Islet precursor cell (in vitro differentiated cells): ENCODE data around the gene MAP2K5.
"Not testable (repeated sequence)": the region's sequence is repeated elsewhere in the genome, so short reads cannot be mapped to it uniquely, and the experiment has no call there.

Experiments
- DNase-seq: peaks from one replicate; pipeline ENCODE4 v3.0.0-alpha.2; 2018

The MAP2K5 gene

DNA sequence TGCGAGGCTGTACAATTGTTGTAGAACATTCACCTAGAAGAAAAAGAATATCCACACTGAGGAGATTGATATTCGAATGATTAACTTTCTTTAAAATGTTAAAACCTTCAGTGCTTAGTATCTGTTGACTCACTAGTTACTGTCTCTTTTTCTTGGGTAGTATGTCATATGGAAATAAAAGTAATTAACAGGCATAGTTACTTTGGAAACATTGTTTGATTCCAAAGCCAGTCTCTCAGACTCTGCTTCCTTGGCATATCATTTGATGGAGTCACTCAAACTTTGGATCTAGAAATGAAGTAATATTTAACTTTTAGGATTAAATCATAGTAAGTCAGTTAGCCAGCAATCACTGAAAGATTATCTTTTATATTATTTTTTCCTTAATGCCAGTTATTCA lies 63.4 kb downstream of the MAP2K5 start:
- no peak for DNase-seq

DNA sequence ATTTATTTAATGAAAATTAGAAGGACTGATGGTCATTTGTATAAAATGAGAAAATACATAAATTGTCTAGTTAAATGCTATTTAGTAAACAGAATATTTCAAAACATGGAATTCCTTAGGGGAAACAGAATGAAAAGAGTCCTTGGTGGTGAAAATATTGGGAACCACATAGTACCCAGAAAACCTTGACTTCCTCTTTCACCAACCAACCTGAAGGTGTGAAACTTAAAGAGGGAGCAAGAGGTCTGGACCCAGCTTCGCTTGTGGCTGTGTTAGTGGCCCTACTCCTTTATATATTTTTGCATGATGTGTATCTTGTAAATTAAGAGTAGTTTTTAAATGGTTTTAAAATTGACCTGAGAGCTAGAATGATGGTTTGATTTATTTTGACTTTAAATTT lies 64.2 kb downstream of the MAP2K5 start:
- DNase-seq: no peak

DNA sequence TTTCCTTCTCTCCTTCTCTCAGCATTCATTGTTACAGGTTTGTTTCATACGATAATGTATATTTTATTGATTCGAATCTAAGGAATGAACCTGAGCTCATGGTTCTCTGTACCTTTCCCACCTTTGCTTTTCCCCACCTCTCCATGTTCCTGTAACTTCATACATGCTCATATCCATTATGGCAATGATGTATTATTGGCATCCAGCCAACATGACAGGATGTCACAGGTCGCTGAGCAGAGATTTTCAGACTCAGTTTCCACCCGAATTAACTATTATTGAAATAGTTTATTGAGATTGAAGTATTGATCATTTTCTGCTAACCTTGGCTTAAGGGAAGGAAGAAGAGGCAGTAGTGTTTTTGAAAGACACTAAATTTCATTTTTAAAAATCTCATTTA lies 64.8 kb downstream of the MAP2K5 start:
- no peak for DNase-seq

DNA sequence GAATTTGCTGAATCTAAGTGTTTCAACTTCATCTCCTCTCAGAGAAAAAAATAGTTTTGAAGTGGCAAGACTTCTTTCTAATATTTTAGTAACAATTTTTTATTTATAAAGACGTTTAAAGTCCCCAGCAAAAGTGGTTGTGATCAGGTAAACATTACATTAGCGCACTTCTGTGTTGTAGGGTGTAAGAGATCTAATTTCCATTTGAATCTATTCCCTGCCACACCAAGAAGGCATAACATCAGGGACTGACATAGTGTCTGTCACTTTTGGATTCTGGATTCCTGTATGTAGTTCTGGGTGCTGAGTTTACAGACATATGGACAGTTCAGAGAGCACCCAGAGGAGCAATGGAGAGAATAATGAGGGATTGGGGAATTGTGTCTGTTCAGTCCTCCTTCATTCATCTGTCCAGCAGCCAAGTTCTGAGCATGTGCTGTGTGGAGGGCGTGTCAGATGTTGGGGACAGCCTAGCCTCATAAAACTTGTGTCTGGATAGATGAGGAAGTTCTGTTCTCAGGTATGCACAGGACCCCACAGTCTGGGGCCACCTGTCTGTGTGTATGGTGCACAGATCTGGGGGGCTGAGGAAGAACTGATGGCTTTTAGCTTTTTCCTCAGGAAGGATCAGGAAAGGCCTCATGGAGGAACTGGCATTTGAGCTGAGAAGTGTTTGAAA lies 65.6 kb downstream of the MAP2K5 start:
- no peak for DNase-seq

DNA sequence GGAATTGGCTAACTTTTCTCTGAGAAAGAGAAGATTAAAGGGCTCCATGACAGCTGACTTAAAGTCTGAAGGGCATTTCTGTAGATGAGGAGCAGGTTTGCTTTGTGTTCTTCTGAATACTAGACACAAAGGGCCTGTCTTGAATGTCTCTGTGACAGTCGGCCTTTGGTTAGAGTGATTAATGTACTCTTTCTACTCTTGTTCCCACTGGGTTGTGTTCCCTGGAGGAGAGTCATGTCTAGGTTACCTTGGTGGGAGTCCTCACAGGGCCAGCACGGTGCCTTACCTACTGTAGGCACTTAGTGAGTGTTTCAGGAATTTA lies 66.1 kb downstream of the MAP2K5 start:
- DNase-seq: no peak

DNA sequence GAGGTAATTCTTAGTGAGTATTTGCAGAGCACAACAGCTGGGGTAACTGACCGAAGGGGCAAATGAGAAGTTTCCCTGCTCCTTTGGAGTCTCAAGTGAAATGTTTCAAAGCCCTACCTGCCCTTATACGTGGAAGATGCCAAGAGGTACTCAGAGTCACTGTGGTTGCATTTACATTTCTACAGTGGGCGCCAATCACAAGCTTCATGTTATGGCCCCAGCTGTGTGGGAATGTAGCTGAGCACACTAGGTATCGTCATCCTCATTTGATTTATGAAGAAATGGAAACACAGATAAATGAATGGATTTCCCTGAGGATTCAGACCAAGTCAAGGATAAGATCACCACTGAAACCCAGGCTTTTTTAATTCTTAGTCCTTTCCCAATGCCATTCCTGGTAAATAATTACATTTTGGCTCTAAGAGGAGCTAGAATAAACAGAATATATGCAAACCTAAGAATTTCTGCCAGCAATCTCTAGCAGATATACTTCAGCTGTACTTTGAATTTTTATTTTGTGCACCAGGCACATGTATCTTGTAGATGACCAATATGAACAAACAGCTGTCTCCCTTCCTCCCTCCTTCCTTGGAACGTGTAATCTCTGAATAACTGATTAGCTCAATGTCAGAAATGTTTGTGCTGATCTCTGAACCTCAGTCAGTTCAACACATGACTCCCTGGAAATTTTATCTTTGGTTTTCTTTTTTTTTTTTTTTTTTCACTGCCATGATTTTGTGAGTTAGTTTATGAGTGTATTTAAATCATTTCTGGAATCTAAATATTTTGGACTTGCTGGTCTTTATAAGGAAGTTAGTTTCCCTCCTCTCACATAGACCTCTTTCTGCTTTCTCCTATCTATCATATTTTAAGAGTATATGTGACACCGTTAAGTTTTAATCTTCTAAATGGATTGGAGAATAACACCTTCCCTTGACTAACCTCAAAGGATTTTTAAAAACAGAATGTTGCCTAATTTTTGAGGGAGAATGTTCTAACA lies 69.2 kb downstream of the MAP2K5 start:
- no peak for DNase-seq

DNA sequence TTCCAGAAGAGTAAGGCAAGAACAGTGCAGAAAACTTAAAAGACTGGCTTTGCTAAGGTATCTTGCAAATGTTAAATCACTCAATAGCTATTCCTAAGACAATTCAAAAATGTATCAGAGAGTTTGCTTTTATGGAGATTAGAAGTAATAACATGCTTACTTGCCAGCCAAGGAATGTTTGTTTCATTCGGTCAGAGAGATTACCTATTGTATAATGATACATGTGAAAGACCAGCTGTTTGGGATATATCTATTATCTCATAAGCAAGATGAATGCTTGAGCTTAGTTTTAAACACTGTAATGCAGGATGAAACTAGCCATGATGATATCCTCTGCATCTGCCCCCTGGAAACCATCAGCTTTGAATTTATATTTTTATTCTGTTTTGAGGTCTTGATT lies 70.7 kb downstream of the MAP2K5 start:
- no peak for DNase-seq

DNA sequence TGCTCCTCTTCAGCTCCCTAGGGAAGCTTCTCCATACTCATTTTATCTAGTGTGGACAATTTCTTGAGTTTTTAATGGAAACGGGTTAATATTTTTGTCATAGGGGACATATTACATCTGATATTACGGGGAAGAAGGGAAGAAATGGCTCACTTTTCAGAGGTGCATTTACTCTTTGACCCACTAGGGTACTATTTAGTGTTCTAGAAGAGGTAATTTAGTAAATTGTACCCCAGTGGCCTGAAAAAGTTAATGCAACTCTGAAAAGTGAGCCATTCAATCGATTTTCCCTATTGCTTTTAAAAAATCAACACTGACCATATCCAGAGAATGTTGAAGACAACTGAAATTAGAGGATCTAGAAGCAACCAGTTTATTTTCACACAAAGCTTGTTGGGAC lies 71.2 kb downstream of the MAP2K5 start:
- no peak for DNase-seq

DNA sequence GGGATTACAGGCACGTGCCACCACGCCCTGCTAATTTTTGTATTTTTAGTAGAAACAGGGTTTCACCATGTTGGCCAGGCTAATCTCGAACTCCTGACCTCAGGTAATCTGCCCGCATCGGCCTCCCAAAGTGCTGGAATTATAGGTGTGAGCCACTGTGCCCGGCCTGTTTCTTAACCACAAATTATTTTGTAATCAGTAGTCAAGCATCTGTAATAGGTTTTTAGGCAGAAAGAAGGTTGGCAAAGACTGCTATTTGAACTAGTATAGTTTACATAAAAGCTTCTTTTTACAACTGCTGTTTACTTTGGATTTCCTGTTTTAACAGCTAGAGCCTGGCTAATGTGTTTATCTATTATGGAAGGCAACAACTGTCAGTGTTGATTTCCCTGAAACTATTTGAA lies 72.6 kb downstream of the MAP2K5 start:
- DNase-seq: not testable (repeated sequence)

DNA sequence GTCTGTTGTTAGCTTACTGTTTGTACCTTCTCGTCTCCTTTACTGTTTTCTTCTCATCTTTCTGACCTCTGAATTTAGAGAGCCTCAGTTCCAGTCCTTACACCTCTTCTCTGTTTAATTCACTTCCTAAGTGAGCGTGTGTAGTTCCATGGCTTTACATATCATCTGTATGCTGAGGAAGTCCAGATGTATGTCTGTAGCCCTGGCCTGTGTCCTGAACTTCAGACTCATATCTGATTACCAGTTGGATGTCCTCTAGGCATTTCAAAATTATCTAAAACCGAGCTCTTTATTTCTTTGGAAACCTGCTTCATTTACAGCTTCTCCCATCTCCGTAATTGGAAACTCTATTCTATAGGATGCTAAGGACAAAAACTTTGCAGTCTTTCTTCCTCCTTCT lies 75.8 kb downstream of the MAP2K5 start:
- no peak for DNase-seq

DNA sequence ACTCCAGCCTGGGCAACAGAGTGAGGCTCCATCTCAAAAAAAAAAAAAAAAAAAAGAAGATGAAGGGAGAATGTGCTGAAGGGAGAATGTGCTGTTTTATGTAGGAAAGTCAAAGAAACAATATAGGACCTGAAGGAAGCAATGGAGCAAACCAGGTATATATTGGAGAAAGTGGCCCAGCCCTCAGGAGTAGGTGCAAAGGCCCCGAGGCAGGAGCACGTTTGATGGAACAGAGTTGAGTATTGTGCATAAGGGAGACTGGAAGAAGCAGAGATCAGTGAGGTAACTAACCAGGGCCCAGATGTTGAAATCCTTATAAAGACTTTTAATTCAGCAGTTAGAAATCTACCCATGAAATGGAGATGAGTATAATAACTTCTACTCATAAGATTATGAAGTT lies 79.6 kb downstream of the MAP2K5 start:
- DNase-seq: no peak

DNA sequence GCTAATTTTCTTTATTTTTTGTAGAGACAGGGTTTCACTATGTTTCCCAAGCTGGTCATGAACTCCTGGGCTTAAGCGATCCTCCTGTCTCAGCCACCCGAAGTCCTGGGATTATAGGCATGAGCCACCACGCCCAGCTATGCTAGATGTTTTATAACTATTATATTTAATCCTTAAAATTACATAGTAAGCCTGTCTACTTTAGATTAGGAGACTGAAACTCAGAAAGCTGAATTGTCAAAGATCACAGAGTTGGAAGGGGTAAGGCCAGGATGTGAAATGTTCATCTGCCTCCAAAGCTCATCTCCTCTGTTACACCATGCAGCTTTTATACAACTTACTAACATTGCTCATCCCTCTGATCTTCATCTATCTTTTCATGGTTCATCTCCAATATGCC lies 89.8 kb downstream of the MAP2K5 start:
- no peak for DNase-seq

DNA sequence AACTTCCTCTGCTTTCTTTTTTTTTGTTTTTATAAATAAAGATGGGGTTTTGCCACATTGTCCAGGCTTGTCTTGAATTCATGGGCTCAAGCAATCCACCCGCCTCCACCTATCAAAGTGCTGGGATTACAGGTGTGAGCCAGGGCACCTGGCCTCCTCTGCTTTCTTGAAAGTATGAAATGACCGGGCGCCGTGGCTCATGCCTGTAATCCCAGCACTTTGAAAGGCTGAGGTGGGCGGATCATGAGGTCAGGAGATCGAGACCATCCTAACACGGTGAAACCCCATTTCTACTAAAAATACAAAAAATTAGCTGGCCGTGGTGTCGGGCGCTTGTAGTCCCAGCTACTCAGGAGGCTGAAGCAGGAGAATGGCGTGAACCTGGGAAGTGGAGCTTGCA lies 93.4 kb downstream of the MAP2K5 start:
- not testable (repeated sequence) for DNase-seq

DNA sequence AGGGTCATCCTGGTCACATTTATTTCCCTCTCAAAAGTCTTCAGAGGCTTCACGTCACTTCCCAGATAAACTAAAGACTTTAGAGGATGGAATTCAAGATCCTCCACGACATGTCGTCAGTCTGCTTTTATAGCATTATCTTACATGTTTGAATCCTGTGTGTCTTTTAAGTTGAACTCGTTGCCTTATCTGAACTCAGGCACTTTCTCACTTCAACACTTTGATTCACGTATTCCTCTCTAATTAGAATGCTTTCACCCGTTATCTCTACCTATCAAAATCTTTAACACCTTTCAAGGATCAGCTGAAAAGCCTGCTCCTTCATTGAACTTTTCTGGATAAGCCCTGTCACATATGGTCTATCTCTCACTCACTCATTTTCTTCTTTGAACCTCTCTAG lies 97.1 kb downstream of the MAP2K5 start:
- no peak for DNase-seq

DNA sequence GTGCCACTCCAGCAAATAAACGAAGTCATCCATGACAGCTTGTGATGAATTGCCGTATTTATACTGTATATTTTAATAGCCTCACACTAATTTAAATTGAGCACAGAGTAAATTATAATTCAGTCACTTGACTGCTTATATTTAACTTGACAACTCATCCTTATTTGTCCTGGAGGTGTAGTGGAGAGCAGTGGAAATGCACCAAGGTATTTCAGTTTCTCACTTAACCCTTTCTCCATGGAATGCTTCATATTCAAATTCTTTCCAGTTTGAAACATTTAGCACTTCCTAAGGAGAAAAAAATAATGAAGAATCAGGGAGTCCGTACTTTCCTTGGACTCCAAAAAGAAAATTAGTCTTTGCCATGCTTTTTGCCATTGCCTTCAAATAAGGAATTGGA lies 99.0 kb downstream of the MAP2K5 start:
- DNase-seq: no peak

DNA sequence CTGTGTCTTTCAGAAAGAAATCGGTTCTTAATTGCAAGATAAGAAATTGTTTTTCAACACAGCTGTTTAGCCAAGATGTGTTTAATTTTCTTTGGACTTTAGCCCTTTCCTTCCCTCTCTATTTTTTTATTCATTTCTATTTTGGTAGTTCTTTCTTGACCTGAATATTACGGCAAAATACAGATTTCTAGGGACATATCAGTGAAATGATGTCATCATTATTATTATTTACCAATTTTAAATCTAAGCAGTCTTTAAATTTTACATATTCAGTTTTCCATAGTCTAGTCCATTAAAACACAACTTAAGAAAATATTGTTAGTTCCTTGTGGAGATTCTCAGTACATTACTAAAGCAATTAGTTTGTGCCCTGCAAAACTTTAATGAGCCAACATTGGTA lies 104.3 kb downstream of the MAP2K5 start:
- no peak for DNase-seq

DNA sequence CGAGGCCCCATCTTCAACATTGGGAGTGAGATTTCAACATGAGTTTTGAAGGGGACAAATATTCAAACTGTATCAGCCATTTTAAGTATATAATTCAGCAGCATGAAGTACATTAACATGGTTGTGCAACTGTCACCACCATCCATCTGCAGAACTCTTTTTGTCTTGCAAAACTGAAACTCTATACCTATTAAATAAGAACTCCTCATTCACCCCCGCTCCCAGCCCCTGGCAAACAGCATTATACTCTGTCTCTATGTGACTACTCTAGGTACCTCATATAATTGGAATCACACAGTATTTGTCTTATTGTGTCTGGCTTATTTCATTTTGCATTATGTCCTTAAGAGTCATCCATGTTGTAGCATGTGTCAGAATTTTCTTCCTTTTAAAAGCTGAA lies 110.1 kb downstream of the MAP2K5 start:
- DNase-seq: no peak

DNA sequence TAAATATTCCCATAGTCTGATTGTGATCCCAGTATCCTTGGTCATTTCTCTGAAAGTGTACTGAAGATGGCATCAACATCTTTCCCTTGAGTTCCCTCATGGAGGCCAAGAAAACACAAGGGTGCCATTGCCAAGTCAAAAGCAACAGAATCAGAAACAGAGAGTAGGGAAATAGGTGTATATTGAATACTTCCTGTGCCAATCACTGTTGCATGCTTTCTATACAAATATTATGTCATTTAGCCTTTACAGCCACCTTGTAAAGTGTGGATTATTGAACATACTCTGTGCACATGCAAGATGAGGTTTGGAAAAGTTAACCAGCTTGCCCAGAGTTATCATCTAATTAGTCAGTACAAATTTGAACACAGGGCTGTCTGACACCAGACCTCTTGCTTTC lies 117.9 kb downstream of the MAP2K5 start:
- no peak for DNase-seq

DNA sequence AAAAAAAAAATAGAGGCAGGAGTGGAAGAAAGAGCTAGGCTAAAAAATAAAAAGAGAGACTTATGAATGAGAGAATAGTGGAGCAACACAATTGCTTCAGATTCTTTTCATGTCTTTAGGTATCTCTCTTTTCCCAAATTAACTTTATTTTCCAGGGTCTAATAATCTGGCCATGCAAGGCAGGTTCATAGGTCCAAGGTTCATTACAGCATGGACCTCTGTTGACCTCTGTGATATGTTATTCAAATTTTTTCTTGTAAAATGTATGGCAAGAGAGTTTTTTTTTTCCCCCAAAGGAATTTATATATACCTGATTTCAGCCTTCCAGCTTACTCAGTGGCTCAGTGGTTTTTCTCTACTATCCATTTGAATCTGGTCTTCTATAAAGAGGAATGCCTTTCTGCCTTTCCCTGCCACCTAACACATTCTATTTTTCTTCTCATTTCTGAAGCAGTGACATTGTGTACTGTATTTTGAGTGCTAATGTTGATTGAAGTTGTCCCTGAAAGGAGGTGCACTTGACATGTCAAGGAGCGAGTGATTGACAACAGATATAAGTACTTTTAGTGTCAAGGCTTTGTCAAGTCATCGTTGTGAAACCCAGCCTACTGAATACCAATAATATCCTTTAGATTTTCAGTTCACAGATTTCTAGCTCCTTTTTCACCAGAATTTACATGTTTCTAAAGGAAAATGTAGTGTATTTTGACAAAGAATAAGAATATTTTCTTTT lies 118.5 kb downstream of the MAP2K5 start:
- no peak for DNase-seq

DNA sequence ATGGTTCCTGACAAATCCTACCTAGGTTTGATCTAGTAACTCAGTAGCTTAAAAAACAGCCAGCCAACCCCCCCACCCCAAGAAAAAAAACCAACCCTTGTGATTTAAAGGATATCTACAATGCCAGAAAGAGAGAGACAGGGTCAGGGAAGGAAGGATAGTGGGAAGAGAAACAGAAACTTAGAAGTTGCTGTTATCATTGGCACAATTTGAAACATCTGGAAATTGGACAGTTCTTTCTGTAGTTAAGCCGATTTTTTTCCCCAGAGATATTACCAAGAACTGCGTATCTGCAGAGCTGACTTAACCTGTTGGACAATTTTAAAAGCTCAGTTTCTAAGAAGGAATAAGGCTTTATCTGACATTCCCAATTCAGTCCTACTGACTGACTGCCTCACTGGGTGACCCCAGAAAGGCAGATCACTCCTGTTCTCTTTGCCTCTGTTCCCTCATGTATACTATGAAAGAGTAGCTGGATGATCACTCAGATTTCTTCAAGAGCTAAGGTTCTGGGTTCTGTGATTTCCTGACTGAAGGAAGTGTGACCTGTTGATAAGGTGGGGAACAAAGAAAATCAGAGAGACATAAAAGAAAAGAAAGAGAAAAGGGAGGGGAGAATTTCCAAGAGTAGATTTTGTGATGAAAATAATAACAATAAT lies 128.3 kb downstream of the MAP2K5 start:
- DNase-seq: no peak

DNA sequence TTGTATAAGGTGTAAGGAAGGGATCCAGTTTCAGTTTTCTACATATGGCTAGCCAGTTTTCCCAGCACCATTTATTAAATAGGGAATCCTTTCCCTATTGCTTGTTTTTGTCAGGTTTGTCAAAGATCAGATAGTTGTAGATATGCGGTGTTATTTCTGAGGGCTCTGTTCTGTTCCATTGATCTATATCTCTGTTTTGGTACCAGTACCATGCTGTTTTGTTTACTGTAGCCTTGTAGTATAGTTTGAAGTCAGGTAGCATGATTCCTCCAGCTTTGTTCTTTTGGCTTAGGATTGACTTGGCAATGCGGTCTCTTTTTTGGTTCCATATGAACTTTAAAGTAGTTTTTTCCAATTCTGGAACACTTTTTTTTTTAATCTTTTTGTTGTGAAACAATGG lies 130.3 kb downstream of the MAP2K5 start:
- DNase-seq: not testable (repeated sequence)

DNA sequence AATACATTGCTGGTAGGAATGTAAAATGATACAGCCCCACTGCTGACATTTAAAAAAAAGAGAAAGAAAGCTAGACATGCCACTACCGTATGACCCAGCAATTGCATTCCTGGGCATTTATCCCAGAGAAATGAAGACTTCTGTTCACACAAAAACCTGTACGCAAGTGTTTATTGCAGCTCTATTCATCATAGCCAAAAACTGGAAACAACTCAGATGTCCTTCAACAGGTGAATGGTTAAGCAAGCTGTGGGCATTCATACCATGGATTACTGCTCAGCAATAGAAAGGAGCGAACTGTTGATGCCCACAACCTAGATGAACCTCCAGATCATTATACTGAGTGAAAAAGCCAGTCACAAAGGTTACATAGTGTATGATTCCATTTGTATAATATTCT lies 132.5 kb downstream of the MAP2K5 start:
- DNase-seq: no peak

DNA sequence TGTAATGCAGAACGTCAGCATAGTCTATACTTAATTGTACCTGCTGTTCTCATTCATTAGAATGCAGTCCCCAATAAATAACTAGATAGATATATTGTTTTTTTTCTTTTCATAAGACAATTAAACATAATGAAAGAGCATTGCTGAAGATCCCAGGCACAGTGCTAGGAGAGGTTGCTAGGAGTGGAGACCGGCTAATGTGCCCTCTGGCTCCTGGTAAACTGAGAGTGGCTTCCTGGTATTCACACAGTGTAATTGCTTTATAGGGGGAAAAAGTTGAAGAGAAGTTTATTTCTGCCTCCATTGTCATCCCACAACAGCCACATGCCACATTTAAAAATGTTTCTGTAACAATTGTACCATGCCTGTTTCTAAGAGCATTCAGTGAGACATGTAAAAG lies 135.6 kb downstream of the MAP2K5 start:
- DNase-seq: no peak
